Amniotic epithelial cell (primary cell): ENCODE data around the gene LMTK2.

Experiments used
- DNase-seq: peaks from one replicate; pipeline ENCODE4 v3.0.0-alpha.2; 2010; ENCODE audit warnings: low read depth

LMTK2 gene

DNA sequence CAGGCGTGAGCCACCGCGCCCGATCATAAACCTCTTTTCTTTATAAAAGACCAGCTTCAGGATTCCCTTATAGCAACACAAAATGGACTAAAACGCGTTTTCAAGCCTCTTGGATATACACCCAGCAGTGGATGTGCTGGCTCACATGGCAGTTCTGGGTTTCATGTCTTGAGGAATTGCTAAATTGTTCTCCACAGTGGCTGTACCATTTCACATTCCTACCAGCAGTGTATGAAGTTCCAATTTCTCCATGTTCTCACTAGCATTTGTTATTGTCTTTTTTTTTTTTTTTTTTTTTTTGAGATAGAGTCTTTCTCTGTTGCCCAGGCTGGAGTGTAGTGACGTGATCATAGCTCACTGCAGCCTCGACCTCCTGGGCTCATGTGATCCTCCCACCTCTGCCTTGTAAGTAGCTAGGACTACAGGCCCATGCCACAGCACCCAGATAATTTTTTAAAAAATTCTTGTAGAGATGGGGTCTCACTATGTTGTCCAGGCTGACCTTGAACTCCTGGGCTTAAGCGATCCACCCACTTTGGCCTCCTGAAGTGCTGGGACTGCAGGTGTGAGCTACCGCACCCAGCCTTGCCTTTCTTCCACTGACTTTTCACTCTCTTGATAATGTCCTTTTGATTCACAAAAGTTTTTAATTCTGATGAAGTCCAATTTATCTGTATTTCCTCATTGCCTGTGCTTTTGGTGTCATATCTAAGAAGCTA lies 127.9 kb downstream of the LMTK2 start:
- no peak for DNase-seq

DNA sequence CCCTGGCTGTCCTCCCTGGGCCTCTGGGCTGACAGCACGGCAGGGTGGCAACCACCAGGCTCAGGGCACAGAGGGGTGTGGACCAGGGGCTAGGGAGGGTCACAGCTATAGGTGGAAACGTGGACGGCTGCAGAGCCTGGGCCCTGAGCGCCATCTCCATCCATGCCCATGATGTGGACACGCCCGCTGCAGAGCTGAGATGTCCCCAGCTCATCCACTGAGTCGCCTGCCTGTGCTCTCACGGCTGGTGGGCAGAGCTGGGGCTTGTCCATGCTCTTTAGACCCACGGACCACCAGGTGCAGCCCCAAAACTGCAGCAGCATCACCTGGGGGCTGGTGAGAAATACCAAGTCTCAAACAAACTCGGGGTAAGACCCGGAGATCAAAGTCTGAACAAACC lies 129.2 kb downstream of the LMTK2 start:
- DNase-seq = no peak

DNA sequence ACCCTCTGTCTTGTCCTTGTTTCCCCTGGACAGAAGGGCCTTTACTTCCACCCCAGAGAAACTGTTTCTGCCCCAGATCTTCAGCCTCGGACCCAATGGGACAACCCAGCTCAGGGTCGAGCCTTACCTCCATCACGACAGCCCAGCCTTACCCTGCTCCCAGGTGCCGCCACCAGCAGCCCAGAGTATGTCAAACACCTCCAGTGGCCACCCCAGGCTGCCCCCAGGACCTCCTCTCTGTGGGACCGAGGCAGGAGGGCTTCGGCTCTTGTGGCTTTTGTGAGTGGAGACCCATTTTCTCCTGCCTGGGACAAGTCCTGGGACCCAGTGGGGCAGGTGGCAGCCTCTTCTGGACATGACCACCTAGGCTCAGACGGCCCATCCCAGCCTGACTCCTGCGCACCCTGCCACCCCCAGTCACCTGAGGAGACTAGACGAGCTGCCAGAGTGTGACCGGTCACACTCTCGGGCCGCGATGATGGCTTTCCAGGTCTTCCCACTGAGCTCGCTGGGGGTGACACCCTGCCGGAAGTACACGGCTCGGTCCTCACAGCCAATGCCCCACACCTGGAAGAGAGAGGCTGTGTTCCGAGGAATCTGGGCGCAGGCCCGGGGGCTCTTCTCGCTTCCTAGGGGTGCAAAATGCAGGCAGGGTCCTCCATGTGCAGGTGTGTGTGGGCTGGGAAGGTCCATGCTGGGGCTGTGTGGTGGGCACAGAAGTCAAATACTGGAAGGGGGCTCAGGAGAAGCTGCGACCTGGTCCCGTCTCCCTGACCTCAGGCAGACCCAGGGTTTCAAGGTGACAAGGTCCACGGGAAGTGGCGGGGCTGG lies 129.9 kb downstream of the LMTK2 start:
- no peak for DNase-seq

DNA sequence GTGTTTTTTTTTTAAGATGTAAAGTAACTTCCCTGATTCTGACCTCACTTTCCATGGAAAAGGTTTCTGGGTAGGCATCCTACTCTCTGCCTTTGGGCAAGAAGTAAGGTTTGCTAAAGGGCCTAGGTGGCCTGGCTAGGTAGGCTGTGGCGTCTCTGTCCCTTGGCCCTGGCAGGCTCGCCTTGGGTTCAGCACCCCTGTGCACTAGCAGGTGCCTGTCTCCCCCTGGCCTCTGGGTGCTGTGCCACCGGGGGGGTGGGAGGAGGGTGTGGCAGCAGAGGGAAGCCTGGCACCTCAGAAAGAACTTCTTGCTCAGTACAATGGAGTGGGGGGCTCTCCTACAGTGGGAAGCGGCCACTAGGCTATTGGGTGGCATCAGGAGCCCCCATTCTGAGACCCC lies 131.4 kb downstream of the LMTK2 start:
- DNase-seq = no peak

DNA sequence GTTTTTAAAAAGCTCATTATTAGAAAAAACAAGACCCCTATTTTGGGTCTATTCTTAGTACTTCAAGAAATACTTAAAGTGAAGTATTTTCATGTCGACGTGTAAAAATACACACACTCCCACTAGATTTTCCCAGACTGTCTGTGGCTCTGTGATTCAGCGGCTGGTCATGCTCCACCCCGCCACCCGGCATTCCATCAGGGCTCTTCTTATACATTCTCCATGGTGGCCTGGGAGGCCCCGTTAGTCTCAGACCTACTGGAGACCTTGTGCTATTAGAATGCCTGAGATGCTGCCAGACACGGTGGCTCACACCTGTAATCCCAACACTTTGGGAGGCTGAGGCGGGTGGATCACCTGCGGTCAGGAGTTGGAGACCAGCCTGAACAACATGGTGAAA lies 132.3 kb downstream of the LMTK2 start:
- peak; percentile 60 for DNase-seq

DNA sequence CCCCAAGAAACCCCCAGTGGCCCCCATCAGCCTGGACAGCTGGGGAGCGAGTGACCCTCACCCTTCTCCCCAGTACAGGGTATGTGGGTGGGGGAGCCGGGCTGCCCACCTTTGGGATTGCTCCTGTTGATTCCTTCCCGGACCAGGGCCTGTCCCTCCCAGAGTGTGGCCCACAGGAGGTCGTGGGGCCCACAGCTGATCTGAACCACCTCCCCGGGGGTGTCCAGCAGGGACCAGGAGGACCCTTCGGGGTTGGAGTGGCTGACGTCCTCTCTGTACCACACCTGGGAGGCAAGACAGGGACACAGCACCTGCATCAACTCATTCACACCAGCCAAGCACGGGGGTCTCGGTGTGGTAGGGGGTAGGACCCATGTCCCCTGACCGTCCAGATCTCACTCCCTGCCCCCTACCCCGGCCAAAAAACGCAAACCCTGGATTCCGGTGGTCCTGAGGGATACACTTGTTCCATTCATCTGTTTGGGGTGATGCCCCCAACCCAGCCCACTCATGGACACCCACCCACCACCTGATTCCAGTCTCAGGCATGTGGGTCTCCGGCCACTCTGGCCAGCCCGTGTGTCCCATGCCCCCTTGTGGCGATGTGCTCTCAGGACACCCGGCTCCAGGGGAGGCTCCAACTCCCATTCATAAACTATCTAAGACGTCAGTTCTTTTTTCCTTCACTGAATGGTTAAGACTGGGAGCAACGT lies 134.5 kb downstream of the LMTK2 start:
- DNase-seq = peak; percentile 27

DNA sequence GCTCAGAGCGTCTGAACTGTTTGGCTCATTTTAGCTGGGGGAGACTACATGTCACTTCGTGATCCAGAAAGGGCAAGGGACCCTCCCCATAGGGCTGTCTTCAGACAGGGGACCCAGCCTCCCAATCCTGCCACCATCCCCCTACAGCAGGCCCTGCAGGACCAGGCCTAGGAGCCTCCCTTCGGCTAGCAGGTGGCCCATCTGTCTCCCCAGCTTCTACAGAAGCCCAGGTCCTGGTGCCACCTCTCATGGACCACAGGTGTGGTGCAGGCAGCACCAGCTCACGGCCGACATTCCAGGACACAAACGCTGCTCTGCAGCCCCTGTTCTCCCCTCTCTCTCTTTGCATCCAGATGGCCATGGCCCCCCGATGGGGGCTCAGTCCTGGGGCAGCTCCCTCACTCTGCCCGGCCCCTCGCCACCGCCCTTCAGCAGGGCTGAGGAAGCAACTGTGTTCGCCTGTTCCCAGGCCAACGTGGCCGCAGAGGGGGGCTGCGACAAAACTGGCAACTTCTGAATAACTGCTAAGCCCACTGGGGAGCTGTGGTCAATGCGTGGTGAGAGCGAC lies 135.1 kb downstream of the LMTK2 start:
- no peak for DNase-seq

DNA sequence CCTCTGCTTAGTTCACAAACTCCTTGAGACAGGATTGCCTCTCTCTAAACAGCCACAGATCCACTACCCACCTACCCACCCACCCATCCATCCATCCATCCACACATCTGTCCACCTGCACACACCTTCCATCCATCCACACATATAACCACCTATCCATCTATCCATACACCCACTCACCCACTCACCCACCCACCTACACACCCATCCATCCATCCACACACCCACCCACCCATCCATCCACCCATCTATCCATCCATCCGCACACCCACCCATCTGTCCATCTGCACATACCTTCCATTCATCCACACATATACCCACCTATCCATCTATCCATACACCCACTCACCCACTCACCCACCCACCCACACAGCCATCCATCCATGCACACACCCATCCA lies 135.7 kb downstream of the LMTK2 start:
- no peak for DNase-seq

DNA sequence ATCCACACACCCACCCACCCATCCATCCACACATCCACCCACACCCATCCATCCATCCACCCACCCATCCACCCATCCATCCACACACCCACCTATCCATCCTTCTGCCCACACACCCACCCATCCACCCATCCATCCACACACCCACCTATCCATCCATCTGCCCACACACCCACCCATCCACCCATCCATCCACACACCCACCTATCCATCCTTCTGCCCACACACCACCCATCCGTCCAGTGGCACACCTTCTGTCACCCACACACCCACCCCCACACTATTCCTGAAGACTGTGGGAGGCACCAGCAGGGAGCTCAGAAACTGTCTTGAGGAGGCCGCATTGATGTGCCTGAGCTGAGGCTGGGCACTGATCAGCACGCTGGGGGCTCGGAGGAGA lies 136.3 kb downstream of the LMTK2 start:
- DNase-seq = no peak

DNA sequence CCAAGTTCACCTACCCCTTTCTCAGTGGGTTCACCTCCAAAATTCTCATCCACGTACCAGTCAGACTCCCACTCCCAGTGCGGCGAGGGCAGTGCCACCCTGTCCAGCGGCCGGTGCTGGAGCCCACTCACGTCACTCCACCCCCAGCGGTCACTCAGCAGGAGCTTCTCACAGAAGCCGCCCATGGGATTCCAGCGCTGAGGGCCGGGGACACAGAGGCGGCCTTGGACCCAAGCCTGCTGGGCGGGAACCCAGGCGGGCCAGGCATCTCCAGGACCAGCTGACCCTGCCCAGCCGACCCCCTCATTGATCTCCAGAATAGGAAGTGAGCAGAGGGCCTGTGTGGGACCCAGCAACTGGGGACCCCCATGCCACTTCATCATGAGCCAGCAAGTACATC lies 138.2 kb downstream of the LMTK2 start:
- no peak for DNase-seq

DNA sequence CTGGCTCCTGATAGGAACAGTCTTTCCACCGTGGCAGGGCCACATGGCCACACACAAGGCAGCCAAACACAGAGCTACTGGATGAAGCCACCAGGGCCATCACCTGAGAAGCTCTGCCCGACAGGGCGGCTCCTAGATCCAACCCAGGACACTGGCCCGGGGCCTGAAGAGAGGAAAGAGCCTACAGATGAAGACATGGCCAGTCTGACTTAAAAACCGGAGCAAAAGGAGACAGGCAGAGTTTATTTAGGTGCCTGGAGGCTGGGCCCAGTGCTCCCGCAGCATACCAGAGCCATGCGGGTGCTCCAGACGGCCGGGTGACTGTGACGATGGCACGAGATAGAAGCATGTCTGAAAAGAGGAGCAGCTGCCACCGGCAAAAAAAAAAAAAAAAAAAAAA lies 141.5 kb downstream of the LMTK2 start:
- DNase-seq = no peak

DNA sequence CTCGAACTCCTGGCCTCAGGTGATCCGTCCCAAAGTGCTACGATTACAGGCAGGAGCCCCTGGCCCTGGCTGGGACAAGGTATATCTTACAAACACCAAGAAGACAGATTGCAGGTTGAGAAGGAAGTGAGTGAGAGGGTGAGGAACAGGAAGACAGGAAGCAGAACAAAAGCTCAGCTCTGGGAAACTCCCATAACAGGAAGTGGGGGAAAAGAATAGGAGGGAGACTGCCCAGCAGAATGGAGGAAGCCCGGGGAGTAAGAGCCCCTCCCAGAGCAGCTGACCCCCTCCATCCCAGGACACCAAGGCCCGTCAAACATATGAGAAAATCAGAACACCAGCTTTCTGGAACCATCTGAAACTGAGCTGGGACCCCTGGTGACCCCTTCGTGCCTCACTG lies 142.4 kb downstream of the LMTK2 start:
- DNase-seq = no peak

DNA sequence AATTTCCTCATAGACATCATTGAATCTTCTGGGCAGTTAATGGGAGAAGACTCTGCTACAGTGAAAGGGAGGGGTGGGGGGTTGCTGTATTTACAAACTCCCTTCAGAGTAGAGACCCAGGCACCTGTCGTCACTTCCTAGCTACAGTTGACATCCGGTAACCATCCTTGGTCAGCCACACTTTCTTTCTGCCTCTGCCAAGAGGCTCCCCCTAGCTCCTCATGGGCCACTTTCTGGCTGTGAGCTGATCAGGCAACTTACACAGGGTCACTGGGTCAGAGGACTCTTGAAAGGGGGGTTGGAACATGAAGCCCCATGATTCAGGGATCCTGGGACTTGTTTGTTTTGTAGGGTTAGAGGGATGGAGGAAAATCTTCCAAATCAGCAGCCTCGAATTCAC lies 144.1 kb downstream of the LMTK2 start:
- DNase-seq = no peak

DNA sequence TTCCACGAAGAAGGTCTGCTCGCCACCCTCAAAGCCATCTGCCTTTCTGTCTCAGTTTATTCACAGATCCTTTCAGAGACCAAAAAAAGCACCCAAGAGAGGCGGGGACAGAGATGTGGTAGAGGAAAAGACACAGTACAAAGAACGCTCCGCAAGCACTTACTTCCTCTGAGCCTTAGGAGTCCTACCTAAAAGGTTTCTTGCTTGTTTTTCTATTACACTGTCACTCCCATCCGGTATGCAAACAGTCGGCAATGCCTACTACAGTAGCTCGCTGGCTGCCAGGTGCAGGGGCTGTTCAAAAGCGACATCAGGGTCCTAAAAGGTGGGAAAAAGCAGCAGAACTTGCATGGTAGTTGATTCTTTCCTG lies 144.6 kb downstream of the LMTK2 start:
- DNase-seq = no peak

DNA sequence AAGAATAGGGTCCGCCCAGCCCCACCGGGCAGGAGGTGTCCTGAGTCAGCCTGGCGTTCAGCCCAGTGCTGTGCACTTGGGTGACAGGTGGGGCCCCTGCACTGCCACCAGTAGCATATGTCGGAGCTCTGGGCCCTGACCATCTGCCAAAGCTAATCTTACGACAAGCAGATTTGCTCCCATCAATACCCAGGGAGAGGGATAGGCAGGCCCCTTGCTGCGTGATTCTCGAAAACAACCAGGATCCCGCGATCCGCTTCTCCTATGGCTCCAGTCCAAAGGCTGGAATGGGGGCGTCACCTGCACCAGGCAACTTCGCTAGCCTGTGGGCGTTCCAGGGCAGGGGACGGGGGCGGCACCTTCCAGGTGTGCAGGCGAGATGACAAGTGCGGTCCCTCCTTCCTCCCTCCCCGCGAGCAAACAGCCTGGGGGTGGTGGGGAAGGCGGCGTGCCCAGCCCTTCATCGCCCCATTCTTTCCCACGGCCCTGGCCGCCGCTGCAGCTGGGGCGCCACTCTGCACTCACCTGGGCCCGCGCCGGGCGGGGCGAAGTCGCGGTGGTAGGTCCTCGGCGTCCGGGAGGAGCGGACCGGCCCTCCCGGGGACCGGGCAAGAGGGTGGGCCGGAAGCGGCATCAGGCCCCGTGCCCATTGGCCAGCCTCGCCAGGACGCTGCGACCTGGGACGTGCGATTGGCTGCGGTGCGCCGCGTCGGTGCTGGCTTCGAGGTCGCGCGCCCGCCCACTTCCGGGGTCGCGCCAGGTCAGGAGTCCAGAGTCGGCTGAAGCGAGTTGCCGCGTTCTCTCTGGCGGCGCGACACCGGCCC lies 145.2 kb downstream of the LMTK2 start, which contains the start of gene TECPR1:
Gene TECPR1, minus strand, starts transcription at position 632 of the 824 bp plus-strand sequence. CDS start 6,086 bp downstream, outside the sequence.
- peak; percentile 84 for DNase-seq

DNA sequence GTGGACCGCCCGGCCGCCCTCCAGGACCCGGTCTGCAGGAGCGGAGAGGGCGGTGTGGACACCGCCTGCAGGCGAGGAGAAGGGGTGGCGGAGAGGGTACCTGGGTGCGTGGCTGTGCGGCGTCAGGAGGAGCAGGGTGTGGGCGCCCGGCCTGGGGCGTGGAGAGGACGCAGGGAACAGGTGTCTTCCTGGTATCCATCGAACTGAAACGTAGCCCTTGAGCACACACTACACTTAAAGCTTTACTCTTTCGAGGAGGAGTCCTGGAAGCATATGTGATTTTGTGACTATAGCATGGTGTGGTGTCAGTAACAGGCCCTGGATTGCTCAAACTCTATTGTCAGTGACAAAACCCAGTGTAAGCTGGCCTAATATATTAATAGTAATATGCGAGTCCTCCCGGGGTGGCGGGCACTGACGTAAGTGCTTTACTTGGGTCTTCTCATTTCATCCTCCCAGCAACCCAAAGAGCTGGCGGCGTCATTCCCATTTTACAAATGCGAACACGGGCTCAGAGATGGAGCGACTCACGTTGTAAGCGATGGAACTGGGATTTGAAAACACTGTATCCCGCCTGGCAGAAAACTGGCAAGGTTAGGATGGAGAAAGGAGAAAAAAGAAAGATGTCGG lies 145.9 kb downstream of the LMTK2 start:
- DNase-seq = no peak

DNA sequence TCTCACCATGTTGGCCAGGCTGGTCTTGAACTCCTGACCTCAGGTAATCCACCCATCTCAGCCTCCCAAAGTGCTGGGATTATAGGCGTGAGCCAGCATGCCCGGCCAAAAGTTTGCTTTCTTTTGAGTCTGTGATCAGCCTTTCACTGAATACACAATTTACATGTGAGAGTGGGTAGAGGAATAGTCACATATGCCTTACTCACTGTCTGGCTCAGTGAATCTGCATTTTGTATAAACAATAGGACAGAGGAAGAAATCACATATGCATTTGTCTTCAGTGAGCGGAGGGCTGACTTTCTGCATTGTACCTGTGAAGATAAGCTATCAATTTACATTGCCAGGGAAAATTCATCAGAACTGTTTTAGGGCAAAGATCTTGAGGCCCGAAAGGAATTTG lies 147.9 kb downstream of the LMTK2 start:
- DNase-seq = no peak

DNA sequence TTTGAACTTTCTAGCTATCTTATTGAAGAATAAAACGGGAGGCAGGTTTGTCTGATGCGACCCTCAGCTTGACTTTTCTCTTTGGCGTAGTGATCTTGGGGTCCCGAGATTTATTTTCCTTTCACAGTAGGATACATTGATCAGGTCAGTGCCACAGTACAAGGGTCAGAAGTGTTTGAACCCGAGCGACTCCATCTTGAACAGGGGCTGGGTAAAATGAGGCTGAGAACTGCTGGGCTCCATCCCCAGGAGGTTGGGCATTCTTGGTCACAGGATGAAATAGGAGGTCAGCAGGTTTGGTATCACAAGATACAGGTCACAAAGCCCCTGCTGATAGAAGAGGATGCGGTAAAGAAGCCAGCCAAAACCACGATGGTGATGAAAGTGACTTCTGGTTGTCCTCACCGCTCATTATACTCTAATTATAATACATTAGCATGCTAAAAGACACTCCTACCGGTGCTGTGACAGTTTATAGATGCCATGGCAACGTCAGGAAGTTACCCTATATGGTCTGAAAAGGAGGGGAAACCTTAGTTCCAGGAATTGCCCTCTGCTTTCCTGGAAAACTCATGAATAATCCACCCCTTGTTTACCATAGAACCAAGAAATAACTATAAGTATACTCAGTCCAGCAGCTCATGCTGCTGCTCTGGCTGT lies 148.4 kb downstream of the LMTK2 start:
- DNase-seq = no peak

DNA sequence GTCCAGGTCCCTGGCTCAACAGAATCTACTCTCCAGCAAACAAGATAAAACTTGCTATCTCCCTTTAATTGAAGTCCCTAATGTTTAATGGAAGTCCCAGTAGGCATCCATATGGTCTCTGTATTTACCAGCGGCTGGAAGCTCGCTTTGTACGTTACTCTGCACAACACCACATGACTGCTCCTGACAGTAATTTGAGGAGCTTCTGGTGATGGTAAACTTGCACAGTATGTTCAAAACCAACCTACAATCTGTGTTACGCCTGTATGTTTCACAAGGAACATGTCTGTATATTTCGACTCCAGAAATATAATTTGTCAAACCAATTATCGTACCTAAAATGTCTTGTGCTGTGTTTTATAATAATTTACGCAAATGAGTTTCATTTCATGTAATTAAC lies 149.8 kb downstream of the LMTK2 start:
- no peak for DNase-seq

DNA sequence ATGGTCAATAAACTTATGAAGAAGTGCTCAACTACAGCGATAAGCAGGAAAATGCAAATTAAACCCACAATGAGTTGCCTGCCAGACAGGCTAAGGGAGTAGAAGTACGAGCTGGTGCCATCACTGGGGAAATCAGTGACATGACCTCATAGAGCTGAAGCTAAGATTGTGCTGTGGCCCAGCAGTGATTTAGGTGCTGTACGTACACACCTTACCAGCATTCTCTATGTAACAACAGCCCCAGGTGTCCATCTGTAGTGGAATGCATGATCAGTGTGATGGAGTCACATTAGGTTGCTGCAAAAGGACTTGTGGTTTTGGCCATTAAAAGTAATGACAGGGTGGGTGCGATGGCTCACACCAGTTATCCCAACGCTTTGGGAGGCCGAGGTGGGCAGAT lies 151.0 kb downstream of the LMTK2 start:
- DNase-seq = no peak
